Lung microvascular endothelial cell (primary cell): Measurements from ENCODE around the gene SPATA20. TPM values are rescaled to one million over a fixed set of nuclear protein-coding genes. Genes with fewer than 3 reads are reported as not detected.

Source experiments
- DNase-seq, 2 donors: peaks; one replicate each; pipeline versions ENCODE4 v3.0.0 to v3.0.0-alpha.2; 2010; ENCODE audit warnings: low read depth in 2 of 2
- total RNA-seq: library from RNA; depleted of rRNA; stranded (reverse); fragments of >200 nt; gene quantifications from 2 replicates; pipeline ENCODE4 v1.2.1, GENCODE V29; 2014

SPATA20 gene
- total RNA-seq, result 22.2 and 31.4 TPM in 2 replicates

GRCh38 chr17:50547035-50547735 lies at the start of gene SPATA20:
Gene SPATA20, plus strand, starts transcription at chr17:50547174. Its CDS starts 35 bp downstream, at chr17:50547209.
- DNase-seq, result peak; percentile 90 to 92

- DNase-seq, result no peak
Measured at GRCh38 chr17:50498021-50498874, 48.7 kb upstream of the SPATA20 start.

- DNase-seq, result no peak
Measured at GRCh38 chr17:50499270-50499669, 47.7 kb upstream of the SPATA20 start.

- no peak for DNase-seq
Measured at GRCh38 chr17:50499721-50500120, 47.3 kb upstream of the SPATA20 start.

GRCh38 chr17:50501054-50501453 lies 45.9 kb upstream of the SPATA20 start:
- peak; percentile 34 to 59 for DNase-seq

GRCh38 chr17:50502301-50502990 lies 44.5 kb upstream of the SPATA20 start:
- DNase-seq, result no peak

GRCh38 chr17:50505591-50506130 lies 41.3 kb upstream of the SPATA20 start:
- DNase-seq, result no peak

GRCh38 chr17:50506298-50506697 lies 40.7 kb upstream of the SPATA20 start:
- no peak for DNase-seq

- DNase-seq, result peak; percentile 76 to 88
Measured at GRCh38 chr17:50507871-50508572, 39.0 kb upstream of the SPATA20 start, which contains the start of gene MYCBPAP. Gene MYCBPAP, plus strand, starts transcription at chr17:50508439. Its CDS starts 236 bp downstream, at chr17:50508675.

GRCh38 chr17:50508573-50509460 lies 38.2 kb upstream of the SPATA20 start:
- no peak for DNase-seq

GRCh38 chr17:50511058-50511457 lies 35.9 kb upstream of the SPATA20 start:
- DNase-seq, result peak in 1 of 2 donors; percentile 56

- DNase-seq, result no peak
Measured at GRCh38 chr17:50513495-50513894, 33.5 kb upstream of the SPATA20 start.

GRCh38 chr17:50514388-50514787 lies 32.6 kb upstream of the SPATA20 start:
- no peak for DNase-seq

- DNase-seq, result no peak
Measured at GRCh38 chr17:50514936-50515702, 31.9 kb upstream of the SPATA20 start.

- peak in 1 of 2 donors; percentile 47 for DNase-seq
Measured at GRCh38 chr17:50517011-50517410, 30.0 kb upstream of the SPATA20 start.

- DNase-seq, result no peak
Measured at GRCh38 chr17:50517504-50518383, 29.2 kb upstream of the SPATA20 start.

- peak in 1 of 2 donors; percentile 41 for DNase-seq
Measured at GRCh38 chr17:50518384-50519023, 28.5 kb upstream of the SPATA20 start.
